ENCODE data around the gene ERN2. TPM values are rescaled to one million over a fixed set of nuclear protein-coding genes. Genes with fewer than 3 reads are reported as not detected.
"Not testable (repeated sequence)": the region's sequence is repeated elsewhere in the genome, so short reads cannot be mapped to it uniquely, and the experiment has no call there.

Gene ERN2
- not detected for polyA plus RNA-seq (2012; ENCODE audit: missing spikeins)

DNA sequence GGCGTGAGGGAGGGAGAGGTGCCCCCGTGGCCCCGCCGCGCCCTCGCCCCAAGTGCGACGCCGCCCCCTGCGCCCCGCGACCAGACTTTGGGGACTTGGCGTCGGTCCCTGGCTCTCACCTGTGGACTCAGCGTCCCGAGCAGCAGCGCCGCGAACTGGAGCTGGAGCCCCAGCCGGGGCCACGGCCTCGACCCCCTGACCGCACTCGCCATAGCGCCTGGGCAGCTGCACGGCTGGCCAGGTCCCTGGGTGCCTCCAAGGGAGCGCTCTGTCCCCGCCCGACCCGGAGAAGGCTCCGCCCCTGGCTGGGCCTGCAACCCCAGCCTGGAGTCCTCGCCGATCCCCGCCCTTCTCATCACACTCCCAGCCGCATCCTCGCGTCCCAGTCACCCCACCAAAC, at the start of gene ERN2:
Gene ERN2, minus strand, starts transcription at position 247 of the 400 bp plus-strand sequence. Its CDS starts 35 bp downstream, at position 212.
- TF ChIP-seq TAF1 (IDR thresholded peaks at IDR 0.05; ENCODE audit: borderline replicate concordance, low read depth, low read length), result no peak
- FAIRE-seq, result no peak
- no peak for DNase-seq (ENCODE audit: insufficient read length)

DNA sequence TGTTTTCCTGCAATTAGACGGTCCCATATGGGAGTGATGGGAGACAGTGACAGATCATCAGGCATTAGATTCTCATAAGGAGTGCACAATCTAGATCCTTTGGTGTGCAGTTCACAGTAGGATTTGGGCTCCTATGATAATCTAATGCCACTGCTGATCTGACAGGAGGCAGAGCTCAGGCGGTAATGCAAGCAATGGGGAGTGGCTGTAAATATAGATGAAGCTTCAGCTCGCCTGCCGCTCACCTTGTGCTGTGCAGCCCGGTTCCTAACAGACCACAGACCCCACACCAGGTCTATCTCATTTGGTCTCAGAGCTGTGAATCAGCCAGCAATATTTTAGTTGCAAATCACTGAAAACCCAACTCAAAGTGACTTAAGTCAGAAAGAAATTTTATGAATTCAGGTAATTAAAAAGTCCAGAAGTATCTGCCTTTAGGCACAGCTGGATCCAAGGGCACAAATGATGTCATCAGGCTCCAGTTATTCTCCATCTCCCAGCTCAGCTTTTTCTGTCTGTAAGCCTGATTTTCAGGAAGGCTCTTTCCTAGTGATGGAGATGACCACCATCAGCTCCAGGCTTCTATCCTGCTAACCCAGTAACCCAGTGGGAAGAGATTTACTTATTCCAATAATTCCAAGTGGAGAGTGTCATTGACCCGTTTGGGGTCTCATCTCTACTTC, 45.1 kb upstream of the ERN2 start:
- no peak for TF ChIP-seq POLR2A (IDR thresholded peaks at IDR 0.05; ENCODE audit: low read depth, low read length)
- TF ChIP-seq TAF1 (IDR thresholded peaks at IDR 0.05; ENCODE audit: borderline replicate concordance, low read depth, low read length), result no peak
- TF ChIP-seq POLR2AphosphoS5 (IDR thresholded peaks at IDR 0.05; ENCODE audit: low read depth, low read length), result no peak
- DNase-seq (ENCODE audit: insufficient read length) (no peak), FAIRE-seq (no peak)

DNA sequence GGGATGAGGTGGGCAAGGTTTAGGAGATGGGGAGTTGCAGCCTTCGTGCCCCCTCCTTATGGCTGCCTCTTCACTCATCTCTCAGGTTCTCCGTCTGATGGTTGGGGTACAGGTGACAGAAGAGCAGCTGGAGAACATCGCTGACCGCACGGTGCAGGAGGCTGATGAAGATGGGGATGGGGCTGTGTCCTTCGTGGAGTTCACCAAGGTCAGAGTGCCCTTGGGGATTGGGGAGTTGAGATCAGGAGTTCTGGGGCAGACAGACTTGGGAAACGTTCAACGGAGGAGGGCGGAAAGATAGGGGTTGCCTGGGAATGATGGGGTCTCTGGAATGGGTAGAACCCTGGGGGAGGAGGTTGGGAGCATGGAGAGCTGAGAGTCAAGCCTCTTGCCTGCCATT, 44.1 kb upstream of the ERN2 start:
- no peak for DNase-seq (ENCODE audit: insufficient read length)
- TF ChIP-seq TAF1 (IDR thresholded peaks at IDR 0.05; ENCODE audit: borderline replicate concordance, low read depth, low read length), result no peak
- TF ChIP-seq POLR2AphosphoS5 (IDR thresholded peaks at IDR 0.05; ENCODE audit: low read depth, low read length), result no peak
- TF ChIP-seq POLR2A (IDR thresholded peaks at IDR 0.05; ENCODE audit: low read depth, low read length), result no peak
- no peak for FAIRE-seq

DNA sequence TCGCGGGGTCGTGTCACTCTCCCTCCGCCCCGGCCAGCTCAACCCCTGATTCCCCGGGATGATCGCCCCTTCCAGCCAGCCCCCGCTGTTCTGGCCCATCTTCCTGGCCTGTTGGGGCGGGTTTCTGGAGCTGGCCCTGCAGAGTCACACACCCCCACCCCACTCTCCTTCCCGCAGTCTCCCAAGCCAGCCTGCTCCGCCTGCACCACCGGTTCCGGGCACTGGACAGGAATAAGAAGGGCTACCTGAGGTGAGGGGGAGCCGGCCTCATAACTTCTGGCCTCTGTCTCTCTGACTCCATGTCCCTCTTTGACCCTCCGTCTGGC, 42.4 kb upstream of the ERN2 start:
- TF ChIP-seq POLR2A (IDR thresholded peaks at IDR 0.05; ENCODE audit: low read depth, low read length) (no peak), POLR2AphosphoS5 (IDR thresholded peaks at IDR 0.05; ENCODE audit: low read depth, low read length) (no peak), TAF1 (IDR thresholded peaks at IDR 0.05; ENCODE audit: borderline replicate concordance, low read depth, low read length) (no peak)
- no peak for DNase-seq (ENCODE audit: insufficient read length)
- FAIRE-seq, result no peak

DNA sequence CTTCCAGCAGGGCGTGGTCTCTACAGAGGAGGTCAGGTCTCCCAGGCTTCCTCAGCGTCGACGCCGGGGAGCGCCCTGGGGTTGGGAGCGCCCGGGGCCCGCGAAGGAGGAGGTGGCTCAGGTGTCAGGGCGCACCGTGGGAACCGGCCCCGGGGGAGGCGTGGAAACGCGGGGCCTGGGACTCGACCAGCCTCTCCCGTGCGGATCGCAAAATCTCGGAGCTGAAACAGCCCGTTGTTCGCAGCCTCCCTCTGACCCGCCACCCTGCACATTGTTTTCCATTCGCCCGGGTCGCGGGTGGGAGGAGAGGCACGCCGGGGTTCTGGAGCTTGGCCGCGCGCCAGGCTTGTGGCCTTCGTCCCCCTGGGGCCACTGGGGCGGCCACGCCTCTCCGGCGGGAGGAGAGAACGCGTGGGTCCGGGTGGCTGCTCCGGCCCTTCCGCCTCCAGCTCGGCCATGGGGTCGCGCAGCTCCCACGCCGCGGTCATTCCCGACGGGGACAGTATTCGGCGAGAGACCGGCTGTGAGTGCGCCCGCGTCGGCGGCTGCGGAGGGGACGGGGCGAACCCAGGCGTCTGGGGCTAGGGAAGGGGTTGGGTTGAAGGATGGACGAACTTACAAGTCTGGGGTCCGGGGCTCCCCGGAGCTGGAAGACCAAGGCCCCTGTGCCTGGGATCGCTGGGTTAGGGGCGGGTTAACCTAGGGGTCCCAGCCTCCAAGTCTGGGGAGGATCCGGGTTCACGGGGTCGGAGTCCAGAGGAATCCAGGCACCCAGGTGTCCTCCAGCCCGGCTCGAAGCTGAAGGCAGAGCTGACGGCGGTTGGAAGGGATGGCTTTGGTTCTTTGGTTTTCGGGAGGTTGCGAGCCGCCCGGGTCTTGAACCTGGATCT, 41.8 kb upstream of the ERN2 start, which contains the start of gene CHP2:
Gene CHP2, plus strand, starts transcription at position 433 of the 890 bp plus-strand sequence. Its CDS starts 24 bp downstream, at position 457.
- no peak for DNase-seq (ENCODE audit: insufficient read length)
- TF ChIP-seq TAF1 (IDR thresholded peaks at IDR 0.05; ENCODE audit: borderline replicate concordance, low read depth, low read length) (no peak), POLR2AphosphoS5 (IDR thresholded peaks at IDR 0.05; ENCODE audit: low read depth, low read length) (no peak), POLR2A (IDR thresholded peaks at IDR 0.05; ENCODE audit: low read depth, low read length) (no peak)
- FAIRE-seq, result no peak

DNA sequence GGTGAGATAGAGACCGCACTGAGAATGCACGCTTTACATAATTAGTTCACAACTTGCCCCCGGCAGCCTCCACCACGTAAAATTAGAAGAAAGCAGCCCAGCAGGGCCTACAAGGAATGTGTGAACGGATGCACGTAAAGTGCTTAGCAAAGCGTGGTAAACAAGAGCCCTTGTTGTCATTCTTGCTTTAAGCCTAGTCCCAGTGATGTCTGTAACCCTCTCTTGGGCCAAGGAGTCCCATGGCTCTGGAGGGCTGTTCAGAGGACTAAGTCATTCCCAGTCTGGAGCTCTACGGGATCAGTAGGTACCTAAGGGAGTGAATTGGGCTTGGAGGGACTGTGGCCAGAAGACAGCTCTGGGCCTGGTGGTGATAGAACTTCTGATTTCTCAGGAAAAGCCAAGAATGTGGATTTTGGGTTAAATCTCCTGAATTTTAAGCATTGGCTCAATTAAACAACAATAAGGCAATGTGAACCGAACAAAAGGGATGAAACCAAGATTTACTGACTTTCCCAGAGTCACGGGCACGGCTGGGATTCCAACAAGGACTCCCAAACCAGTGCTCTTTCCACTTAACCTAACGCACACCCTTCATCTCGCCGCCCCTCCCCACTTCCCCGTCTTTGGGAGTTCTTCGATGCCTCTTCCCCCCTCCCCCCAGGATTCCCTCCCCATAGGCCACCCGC, 41.0 kb upstream of the ERN2 start:
- DNase-seq (ENCODE audit: insufficient read length), result no peak
- TF ChIP-seq TAF1 (IDR thresholded peaks at IDR 0.05; ENCODE audit: borderline replicate concordance, low read depth, low read length) (no peak), POLR2A (IDR thresholded peaks at IDR 0.05; ENCODE audit: low read depth, low read length) (no peak), POLR2AphosphoS5 (IDR thresholded peaks at IDR 0.05; ENCODE audit: low read depth, low read length) (no peak)
- no peak for FAIRE-seq

DNA sequence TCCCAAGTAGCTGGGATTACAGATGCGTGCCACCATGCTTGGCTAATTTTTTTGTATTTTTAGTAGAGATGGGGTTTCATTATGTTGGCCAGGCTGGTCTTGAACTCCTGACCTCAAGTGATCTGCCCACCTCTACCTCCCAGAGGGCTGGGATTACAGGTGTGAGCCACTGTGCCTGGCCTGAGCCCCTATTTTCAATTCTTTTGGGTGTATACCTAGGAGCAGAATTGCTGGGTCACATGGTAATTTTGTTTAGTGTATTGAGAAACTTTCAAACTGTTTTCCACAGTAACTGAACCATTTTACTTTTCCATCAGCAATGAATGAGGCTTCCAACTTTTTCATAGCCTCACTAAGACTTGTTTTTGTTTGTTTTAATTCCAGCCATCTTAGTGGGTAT, 38.0 kb upstream of the ERN2 start:
- not testable (repeated sequence) for DNase-seq (ENCODE audit: insufficient read length); FAIRE-seq

DNA sequence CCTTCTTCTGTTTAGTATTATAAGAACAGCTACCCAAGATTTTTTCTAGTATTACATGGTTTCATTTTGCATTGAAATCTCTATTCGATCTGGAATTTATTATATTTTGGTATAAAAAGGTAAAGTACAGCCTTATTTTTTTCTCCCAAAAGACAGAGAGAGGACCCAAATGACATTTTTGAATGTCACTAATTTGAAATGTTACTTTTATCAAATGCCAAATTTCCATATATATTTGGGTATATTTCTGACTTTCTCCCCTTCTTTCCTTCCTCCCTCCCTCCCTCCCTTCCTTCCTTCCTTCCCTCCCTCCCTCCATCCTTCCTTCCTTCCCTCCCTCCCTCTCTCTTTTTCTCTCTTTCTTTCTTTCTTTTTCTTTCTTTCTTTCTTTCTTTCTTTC, 35.6 kb upstream of the ERN2 start:
- FAIRE-seq, result no peak

DNA sequence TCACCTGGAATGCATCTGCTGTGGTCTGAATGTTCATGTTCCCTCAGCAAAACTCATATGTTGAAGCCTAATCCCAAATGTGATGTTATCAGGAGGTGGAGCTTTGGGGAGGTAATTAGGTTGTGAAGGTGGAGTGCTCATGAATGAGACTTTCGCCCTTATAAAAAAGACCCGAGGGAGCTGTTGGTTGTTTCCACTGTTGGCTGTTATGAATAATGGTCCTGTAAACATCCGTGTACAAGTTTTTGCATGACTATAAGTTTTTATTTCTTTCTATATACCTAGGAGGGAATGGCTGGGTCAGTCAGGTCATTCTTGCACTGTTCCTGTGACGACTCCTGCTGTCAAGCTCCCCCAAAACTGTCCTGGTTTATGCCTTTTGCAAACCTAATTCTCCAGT, 32.2 kb upstream of the ERN2 start:
- FAIRE-seq, result no peak
- no peak for DNase-seq (ENCODE audit: insufficient read length)
- no peak for TF ChIP-seq POLR2AphosphoS5 (IDR thresholded peaks at IDR 0.05; ENCODE audit: low read depth, low read length)
- no peak for TF ChIP-seq TAF1 (IDR thresholded peaks at IDR 0.05; ENCODE audit: borderline replicate concordance, low read depth, low read length)
- no peak for TF ChIP-seq POLR2A (IDR thresholded peaks at IDR 0.05; ENCODE audit: low read depth, low read length)

More for the DNA sequence above, 35.6 kb upstream of the ERN2 start:
- no peak for DNase-seq (ENCODE audit: insufficient read length)
- no peak for TF ChIP-seq POLR2A (IDR thresholded peaks at IDR 0.05; ENCODE audit: low read depth, low read length)
- TF ChIP-seq TAF1 (IDR thresholded peaks at IDR 0.05; ENCODE audit: borderline replicate concordance, low read depth, low read length), result no peak
- TF ChIP-seq POLR2AphosphoS5 (IDR thresholded peaks at IDR 0.05; ENCODE audit: low read depth, low read length), result no peak

DNA sequence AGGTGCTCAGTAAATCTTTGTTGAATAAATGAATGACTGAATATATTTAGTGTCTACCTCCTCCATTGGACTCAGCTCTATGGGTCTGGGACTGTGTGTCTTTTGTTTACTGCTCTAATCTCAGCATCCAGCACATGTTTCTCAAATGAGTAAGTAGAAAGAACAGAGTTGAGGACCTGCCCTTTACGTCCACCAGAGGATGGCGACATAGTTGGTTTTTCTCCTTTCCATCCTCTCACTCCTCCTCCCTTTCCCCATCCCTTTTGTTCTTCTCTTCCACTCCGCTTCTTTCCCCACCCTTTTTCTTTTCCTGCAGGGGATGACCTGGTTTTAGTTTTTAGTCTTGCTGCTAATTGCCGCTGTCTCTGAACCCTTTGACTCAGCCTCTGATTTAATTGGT, 29.7 kb upstream of the ERN2 start:
- DNase-seq (ENCODE audit: insufficient read length) (no peak), FAIRE-seq (no peak)
- TF ChIP-seq POLR2AphosphoS5 (IDR thresholded peaks at IDR 0.05; ENCODE audit: low read depth, low read length) (no peak), TAF1 (IDR thresholded peaks at IDR 0.05; ENCODE audit: borderline replicate concordance, low read depth, low read length) (no peak), POLR2A (IDR thresholded peaks at IDR 0.05; ENCODE audit: low read depth, low read length) (no peak)

DNA sequence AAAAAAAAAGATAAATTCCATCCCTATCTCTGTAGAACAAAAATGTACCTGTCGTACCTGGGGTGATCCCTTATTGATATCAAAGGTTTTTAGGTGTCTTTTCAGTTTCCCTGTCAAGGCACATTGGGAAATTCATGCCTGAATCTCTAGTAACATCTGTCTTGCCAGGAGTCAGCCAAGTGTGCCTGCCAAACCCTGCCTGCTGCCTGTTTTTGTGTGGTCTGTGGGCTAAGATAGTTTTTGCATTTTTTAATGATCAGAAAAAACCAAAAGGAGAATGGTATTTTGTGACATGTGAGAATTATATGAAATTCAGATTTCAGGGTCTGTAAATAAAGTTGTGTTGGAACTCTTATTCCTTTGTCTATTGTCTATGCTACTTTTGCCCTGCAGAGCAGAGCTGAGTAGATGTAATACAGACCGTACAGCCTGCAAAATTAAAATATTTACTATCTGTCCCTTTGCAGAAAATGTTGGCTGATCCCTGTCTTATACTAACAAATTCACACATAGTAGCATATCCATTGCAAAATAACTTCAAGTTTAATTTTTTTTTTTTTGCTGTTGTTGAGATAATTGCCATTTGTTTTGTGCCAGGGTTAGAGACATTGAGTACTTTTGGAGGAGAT, 28.8 kb upstream of the ERN2 start:
- DNase-seq (ENCODE audit: insufficient read length) (no peak), FAIRE-seq (no peak)
- TF ChIP-seq POLR2A (IDR thresholded peaks at IDR 0.05; ENCODE audit: low read depth, low read length), result no peak
- TF ChIP-seq TAF1 (IDR thresholded peaks at IDR 0.05; ENCODE audit: borderline replicate concordance, low read depth, low read length), result no peak
- TF ChIP-seq POLR2AphosphoS5 (IDR thresholded peaks at IDR 0.05; ENCODE audit: low read depth, low read length), result no peak
